Astrocyte (in vitro differentiated cells and primary cell): Measurements from ENCODE around the gene MED1. TPM values are rescaled to one million over a fixed set of nuclear protein-coding genes. Genes with fewer than 3 reads are reported as not detected.

Experiments
- DNase-seq: peaks from one replicate; pipeline ENCODE4 v3.0.0-alpha.2; 2010; ENCODE audit warnings: low read depth
- FAIRE-seq: peaks from 2 replicates; lab custom pipeline; 2011; peaks lifted over from hg19 to GRCh38; lab: Jason Lieb, UNC
- H2AFZ ChIP-seq: 2 replicates; pipeline ENCODE4 v1.6.0; 2012; ENCODE audit warnings: low read depth, low read length, inconsistent platforms
- H3K27ac ChIP-seq: 2 replicates; pipeline ENCODE4 v1.5.1; 2011; ENCODE audit warnings: low read depth, low read length, inconsistent platforms
- H3K27me3 ChIP-seq: 2 replicates; pipeline ENCODE4 v1.6.0; 2011; ENCODE audit warnings: low read length, inconsistent platforms; ENCODE audit not compliant: insufficient read depth
- H3K36me3 ChIP-seq: 2 replicates; pipeline ENCODE4 v1.5.1; 2011; ENCODE audit warnings: low read length, inconsistent platforms; ENCODE audit not compliant: insufficient read depth
- H3K4me1 ChIP-seq: 2 replicates; pipeline ENCODE4 v1.5.1; 2011; ENCODE audit warnings: low read length, inconsistent platforms; ENCODE audit not compliant: insufficient read depth
- H3K4me2 ChIP-seq: 2 replicates; pipeline ENCODE4 v1.6.0; 2012; ENCODE audit warnings: low read length, inconsistent platforms
- H3K4me3 ChIP-seq: 2 replicates; pipeline ENCODE4 v1.5.1; 2011; ENCODE audit warnings: low read depth, mild to moderate bottlenecking, low read length, inconsistent platforms; ENCODE audit not compliant: insufficient read depth
- H3K79me2 ChIP-seq: 2 replicates; pipeline ENCODE4 v1.6.0; 2012; ENCODE audit warnings: mild to moderate bottlenecking, low read length, inconsistent platforms; ENCODE audit not compliant: insufficient read depth
- H3K9ac ChIP-seq: 2 replicates; pipeline ENCODE4 v1.6.0; 2012; ENCODE audit warnings: mild to moderate bottlenecking, low read length, inconsistent platforms
- H3K9me3 ChIP-seq: 2 replicates; pipeline ENCODE4 v1.5.1; 2012; ENCODE audit warnings: low read depth, mild to moderate bottlenecking, low read length, inconsistent platforms; ENCODE audit not compliant: insufficient read depth
- H4K20me1 ChIP-seq: 2 replicates; pipeline ENCODE4 v1.6.0; 2012; ENCODE audit warnings: low read length, inconsistent platforms; ENCODE audit not compliant: insufficient read depth
- H3K27ac Mint-ChIP-seq: one replicate; pipeline ENCODE4 v1.8.0; 2021; ENCODE audit warnings: mild to moderate bottlenecking, mixed read lengths; ENCODE audit not compliant: unreplicated experiment
- H3K27me3 Mint-ChIP-seq: one replicate; pipeline ENCODE4 v1.8.0; 2021; ENCODE audit warnings: low read depth, mixed read lengths; ENCODE audit not compliant: unreplicated experiment
- H3K36me3 Mint-ChIP-seq: one replicate; pipeline ENCODE4 v1.8.0; 2021; ENCODE audit warnings: low read depth, mixed read lengths; ENCODE audit not compliant: unreplicated experiment
- H3K4me1 Mint-ChIP-seq: one replicate; pipeline ENCODE4 v1.8.0; 2021; ENCODE audit warnings: low read depth, mixed read lengths; ENCODE audit not compliant: unreplicated experiment
- H3K4me3 Mint-ChIP-seq: one replicate; pipeline ENCODE4 v1.8.0; 2021; ENCODE audit warnings: mild to moderate bottlenecking, moderate library complexity, mixed read lengths; ENCODE audit not compliant: unreplicated experiment
- H3K9me3 Mint-ChIP-seq: one replicate; pipeline ENCODE4 v1.8.0; 2021; ENCODE audit warnings: mild to moderate bottlenecking, mixed read lengths; ENCODE audit not compliant: unreplicated experiment
- EZH2 ChIP-seq: IDR thresholded peaks from 2 replicates; pipeline ENCODE4 v1.6.1; 2012; ENCODE audit warnings: mild to moderate bottlenecking, low read length, inconsistent platforms; ENCODE audit not compliant: insufficient read depth
- total RNA-seq: library from RNA; stranded (reverse); gene quantifications from 2 replicates; pipeline ENCODE4 v1.2.1, GENCODE V29; 2021
- TF ChIP-seq, protein P1 (sequence below): IDR thresholded peaks from 2 replicates; pipeline ENCODE4 v1.5.1; 2011; ENCODE audit warnings: low read depth, mild to moderate bottlenecking, inconsistent platforms, low read length, moderate library complexity; ENCODE audit not compliant: insufficient read depth

The MED1 gene
- total RNA-seq, 1 donor from 2014 or later, result 46.6 TPM

GRCh38 chr17:39360537-39360936 is 90.5 kb downstream of the MED1 start:
- H3K79me2 ChIP-seq, result no peaks in the 10 kb centered on the region
- FAIRE-seq, result no peak
- peaks cover 20% of the 10 kb centered on the region for H4K20me1 ChIP-seq
- H3K9me3 Mint-ChIP-seq, result no peaks in the 10 kb centered on the region
- no peak overlapping the region for H3K4me2 ChIP-seq
- no peak overlapping the region for H3K4me3 ChIP-seq
- no peak overlapping the region for H3K4me3 Mint-ChIP-seq
- DNase-seq, result no peak
- H3K27me3 ChIP-seq, result no peaks in the 10 kb centered on the region
- no peak overlapping the region for H3K9ac ChIP-seq
- peaks cover 10% of the 10 kb centered on the region for H3K4me1 Mint-ChIP-seq
- no peaks in the 10 kb centered on the region for H3K9me3 ChIP-seq
- no peak overlapping the region for H3K27ac Mint-ChIP-seq
- TF ChIP-seq, protein P1, sequence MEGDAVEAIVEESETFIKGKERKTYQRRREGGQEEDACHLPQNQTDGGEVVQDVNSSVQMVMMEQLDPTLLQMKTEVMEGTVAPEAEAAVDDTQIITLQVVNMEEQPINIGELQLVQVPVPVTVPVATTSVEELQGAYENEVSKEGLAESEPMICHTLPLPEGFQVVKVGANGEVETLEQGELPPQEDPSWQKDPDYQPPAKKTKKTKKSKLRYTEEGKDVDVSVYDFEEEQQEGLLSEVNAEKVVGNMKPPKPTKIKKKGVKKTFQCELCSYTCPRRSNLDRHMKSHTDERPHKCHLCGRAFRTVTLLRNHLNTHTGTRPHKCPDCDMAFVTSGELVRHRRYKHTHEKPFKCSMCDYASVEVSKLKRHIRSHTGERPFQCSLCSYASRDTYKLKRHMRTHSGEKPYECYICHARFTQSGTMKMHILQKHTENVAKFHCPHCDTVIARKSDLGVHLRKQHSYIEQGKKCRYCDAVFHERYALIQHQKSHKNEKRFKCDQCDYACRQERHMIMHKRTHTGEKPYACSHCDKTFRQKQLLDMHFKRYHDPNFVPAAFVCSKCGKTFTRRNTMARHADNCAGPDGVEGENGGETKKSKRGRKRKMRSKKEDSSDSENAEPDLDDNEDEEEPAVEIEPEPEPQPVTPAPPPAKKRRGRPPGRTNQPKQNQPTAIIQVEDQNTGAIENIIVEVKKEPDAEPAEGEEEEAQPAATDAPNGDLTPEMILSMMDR, result no peak
- peaks cover 1% of the 10 kb centered on the region for H3K36me3 Mint-ChIP-seq
- no peak overlapping the region for H2AFZ ChIP-seq
- no peak overlapping the region for H3K27ac ChIP-seq
- no peaks in the 10 kb centered on the region for H3K27me3 Mint-ChIP-seq
- peaks cover 5% of the 10 kb centered on the region for H3K4me1 ChIP-seq
- H3K36me3 ChIP-seq, result no peaks in the 10 kb centered on the region

DNA sequence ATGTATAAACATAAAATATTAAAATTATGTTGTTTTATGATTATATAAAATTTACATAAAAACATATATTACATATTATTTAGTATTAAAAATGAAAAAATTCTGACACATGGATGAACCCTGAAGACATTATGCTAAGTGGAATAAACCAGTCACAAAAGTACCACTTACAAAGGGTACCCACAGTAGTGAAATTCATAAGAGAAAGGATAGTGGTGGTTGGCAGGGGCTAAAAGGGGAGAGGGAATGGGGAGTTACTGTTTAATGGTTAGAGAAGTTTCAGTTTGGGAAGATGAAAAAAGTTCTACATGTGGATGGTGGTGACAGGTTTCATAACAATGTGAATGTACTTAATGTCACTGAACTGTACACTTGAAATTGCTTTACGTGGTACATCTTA is 91.1 kb downstream of the MED1 start:
- H3K9me3 Mint-ChIP-seq, result no peaks in the 10 kb centered on the region

GRCh38 chr17:39357986-39358385 is 93.1 kb downstream of the MED1 start:
- Histone ChIP-seq H3K27me3 (no peaks in the 10 kb centered on the region), H2AFZ (no peak overlapping the region), H4K20me1 (peaks cover 17% of the 10 kb centered on the region), H3K4me3 (no peak overlapping the region), H3K4me1 (no peaks in the 10 kb centered on the region), H3K9ac (no peak overlapping the region), H3K79me2 (no peaks in the 10 kb centered on the region), H3K27ac (no peak overlapping the region), H3K4me2 (no peak overlapping the region), H3K36me3 (no peaks in the 10 kb centered on the region), H3K9me3 (no peaks in the 10 kb centered on the region)
- peaks cover 1% of the 10 kb centered on the region for H3K36me3 Mint-ChIP-seq
- no peak overlapping the region for H3K27ac Mint-ChIP-seq
- H3K9me3 Mint-ChIP-seq, result no peaks in the 10 kb centered on the region
- H3K4me3 Mint-ChIP-seq, result no peak overlapping the region
- H3K27me3 Mint-ChIP-seq, result no peaks in the 10 kb centered on the region
- no peak for TF ChIP-seq EZH2
- TF ChIP-seq, protein P1, result no peak
- FAIRE-seq (no peak), DNase-seq (no peak)
- peaks cover 3% of the 10 kb centered on the region for H3K4me1 Mint-ChIP-seq

More for the DNA sequence above, 91.1 kb downstream of the MED1 start:
- H3K36me3 Mint-ChIP-seq, result peaks cover 1% of the 10 kb centered on the region
- H3K4me2 ChIP-seq, result no peak overlapping the region
- H3K27me3 Mint-ChIP-seq, result no peaks in the 10 kb centered on the region
- H3K4me3 ChIP-seq, result no peak overlapping the region
- H3K9me3 ChIP-seq, result no peaks in the 10 kb centered on the region
- no peak overlapping the region for H3K9ac ChIP-seq
- FAIRE-seq (no peak), DNase-seq (no peak)
- H3K4me3 Mint-ChIP-seq, result no peak overlapping the region
- no peaks in the 10 kb centered on the region for H3K27me3 ChIP-seq
- H3K36me3 ChIP-seq, result no peaks in the 10 kb centered on the region
- H3K27ac ChIP-seq, result no peak overlapping the region
- H2AFZ ChIP-seq, result no peak overlapping the region
- no peaks in the 10 kb centered on the region for H3K4me1 ChIP-seq
- H3K79me2 ChIP-seq, result no peaks in the 10 kb centered on the region
- TF ChIP-seq, protein P1, result no peak
- TF ChIP-seq EZH2, result no peak
- peaks cover 20% of the 10 kb centered on the region for H4K20me1 ChIP-seq
- no peak overlapping the region for H3K27ac Mint-ChIP-seq
- peaks cover 4% of the 10 kb centered on the region for H3K4me1 Mint-ChIP-seq
